Kidney capillary endothelial cell (primary cell): Measurements from ENCODE around the gene SLC4A11.
"Not testable (repeated sequence)": the region's sequence is repeated elsewhere in the genome, so short reads cannot be mapped to it uniquely, and the experiment has no call there.

Experiments used
- DNase-seq: peaks from one replicate; pipeline ENCODE4 v3.0.0-alpha.2; 2018; ENCODE audit warnings: low spot score

The SLC4A11 gene

GRCh38 chr20:3227936-3228749 is 10.8 kb downstream of the SLC4A11 start:
- no peak for DNase-seq

GRCh38 chr20:3227506-3227905 is 11.5 kb downstream of the SLC4A11 start:
- no peak for DNase-seq

- DNase-seq = no peak
Measured at GRCh38 chr20:3226864-3227263, 12.1 kb downstream of the SLC4A11 start.

- no peak for DNase-seq
Measured at GRCh38 chr20:3226093-3226492, 12.9 kb downstream of the SLC4A11 start.

- no peak for DNase-seq
Measured at GRCh38 chr20:3224681-3225421, 14.1 kb downstream of the SLC4A11 start.

GRCh38 chr20:3223994-3224680 is 14.9 kb downstream of the SLC4A11 start:
- DNase-seq = no peak

GRCh38 chr20:3223651-3223993 is 15.4 kb downstream of the SLC4A11 start:
- DNase-seq = no peak

GRCh38 chr20:3222635-3223600 is 16.1 kb downstream of the SLC4A11 start:
- peak; percentile 47 for DNase-seq

- DNase-seq = no peak
Measured at GRCh38 chr20:3221398-3222226, 17.4 kb downstream of the SLC4A11 start.

- peak; percentile 42 for DNase-seq
Measured at GRCh38 chr20:3218307-3218988, 20.5 kb downstream of the SLC4A11 start.

- DNase-seq = not testable (repeated sequence)
Measured at GRCh38 chr20:3215359-3215917, 23.6 kb downstream of the SLC4A11 start.

- DNase-seq = no peak
Measured at GRCh38 chr20:3213226-3213625, 25.8 kb downstream of the SLC4A11 start.

GRCh38 chr20:3210346-3210745 is 28.6 kb downstream of the SLC4A11 start:
- no peak for DNase-seq

GRCh38 chr20:3209946-3210317 is 29.1 kb downstream of the SLC4A11 start:
- peak; percentile 16 for DNase-seq

- peak; percentile 48 for DNase-seq
Measured at GRCh38 chr20:3209257-3209945, 29.6 kb downstream of the SLC4A11 start, which contains the start of gene ITPA. ITPA (plus strand) TSS chr20:3209498; CDS start chr20:3209552, 54 bp downstream.

GRCh38 chr20:3208786-3209256 is 30.2 kb downstream of the SLC4A11 start:
- DNase-seq = peak; percentile 19

GRCh38 chr20:3204124-3204794 is 34.7 kb downstream of the SLC4A11 start, which contains the start of gene DDRGK1:
DDRGK1 (minus strand) TSS chr20:3204682; CDS start chr20:3204627, 55 bp downstream.
- peak; percentile 79 for DNase-seq
